Lung (tissue), 12 donors: ENCODE measurements around the gene MUSK. TPM values are rescaled to one million over a fixed set of nuclear protein-coding genes. Genes with fewer than 3 reads are reported as not detected.

Experiments
- ATAC-seq: fragments of 200-7000 bp; cut with Tn5 transposase; one replicate; pipeline ENCODE4 v1.9.1; 2020; ENCODE audit warnings: moderate number of reproducible peaks; ENCODE audit not compliant: insufficient read depth, low FRiP score
- DNase-seq, 3 donors: peaks; one replicate each; pipeline ENCODE4 v3.0.0-alpha.2; 2013 to 2017
- H3K27ac ChIP-seq, 2 donors: one replicate each; pipeline ENCODE4 v1.5.1; 2013; ENCODE audit warnings: mild to moderate bottlenecking in 2 of 2, moderate library complexity in 2 of 2, control low read depth in 1 of 2, inconsistent platforms in 1 of 2, low read depth in 1 of 2, low read length in 1 of 2
- H3K27me3 ChIP-seq, 3 donors: one replicate each; pipeline ENCODE4 v1.5.1; 2013; ENCODE audit warnings: low read length in 2 of 3; ENCODE audit not compliant: control insufficient read depth in 3 of 3, insufficient read depth in 3 of 3
- H3K36me3 ChIP-seq, 4 donors: one replicate each; pipeline ENCODE4 v1.5.1; 2013; ENCODE audit warnings: low read length in 4 of 4, mild to moderate bottlenecking in 1 of 4, moderate library complexity in 1 of 4; ENCODE audit not compliant: control insufficient read depth in 4 of 4, insufficient read depth in 4 of 4
- H3K4me1 ChIP-seq, 5 donors: one replicate each; pipeline ENCODE4 v1.5.1; 2013; ENCODE audit warnings: low read length in 5 of 5, mild to moderate bottlenecking in 2 of 5, moderate library complexity in 1 of 5; ENCODE audit not compliant: control insufficient read depth in 5 of 5, insufficient read depth in 5 of 5
- H3K4me3 ChIP-seq: one replicate; pipeline ENCODE4 v1.5.1; 2013; ENCODE audit warnings: mild to moderate bottlenecking, control low read depth, moderate library complexity
- H3K9ac ChIP-seq, 2 donors: one replicate each; pipeline ENCODE4 v1.5.1; 2013; ENCODE audit warnings: low read length in 2 of 2, control low read depth in 1 of 2; ENCODE audit not compliant: insufficient read depth in 1 of 2
- H3K9me3 ChIP-seq, 4 donors: one replicate each; pipeline ENCODE4 v1.5.1; 2013; ENCODE audit warnings: low read length in 3 of 4, mild to moderate bottlenecking in 1 of 4, moderate library complexity in 1 of 4; ENCODE audit not compliant: control insufficient read depth in 4 of 4, insufficient read depth in 3 of 4
- CTCF ChIP-seq: IDR thresholded peaks from 2 replicates; pipeline ENCODE4 v1.5.1; 2012; ENCODE audit warnings: mild to moderate bottlenecking; ENCODE audit errors: control extremely low read depth, extremely low read depth
- WGBS, 2 donors: extraction: QIAGEN DNeasy Blood & Tissue Kit; methylation state at CpG; one replicate each; pipeline ENCODE4 v1.1.7; 2013; 5-methylcytosine and 5-hydroxymethylcytosine counted together
- polyA plus RNA-seq, 2 donors: library from polyadenylated mRNA; stranded (reverse); fragments of 200-250 nt; gene quantifications; one replicate each; pipeline ENCODE4 v1.2.1, GENCODE V29; 2013
- total RNA-seq, 2 donors: library from RNA; depleted of rRNA in 1 of 2; stranded (reverse); fragments of >200 nt in 1 of 2; gene quantifications; one replicate each; pipeline ENCODE4 v1.2.1, GENCODE V29; 2014 to 2021
- donor health status: control.
- donor health status: control.
- donor health status: Bipolar disorder and iron deficiency.
- donor health status: healthy.
- donor health status: DM: yes; HTN: yes; CAD: no.

The MUSK gene
- total and polyA plus RNA-seq, 4 donors = 0.14 to 2.8 (median 0.43) TPM

DNA sequence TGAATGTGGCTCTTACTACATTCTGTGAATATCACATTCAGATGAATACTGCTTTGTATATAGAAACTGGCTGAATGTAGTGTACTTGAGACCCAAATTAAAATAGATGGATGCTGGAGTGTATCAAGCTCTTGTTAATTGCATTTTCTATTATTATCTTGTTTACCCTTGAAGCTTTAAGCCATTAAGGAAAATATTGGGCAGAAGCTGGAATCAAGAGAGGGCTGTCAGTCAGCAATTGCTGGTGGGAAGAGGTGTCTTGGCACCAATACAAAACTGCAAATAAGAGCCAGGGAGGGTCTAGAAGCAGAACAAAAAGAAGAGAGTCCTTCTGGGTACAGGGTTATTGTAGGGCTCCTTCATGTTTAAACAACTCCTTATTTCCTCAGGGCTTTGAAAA lies 38.8 kb downstream of the MUSK start:
- no peaks in the 10 kb centered on the region for H3K9me3 ChIP-seq
- no peak for TF ChIP-seq CTCF
- no peak overlapping the region for H3K9ac ChIP-seq
- H3K4me3 ChIP-seq = no peak overlapping the region
- no peak overlapping the region for H3K27ac ChIP-seq
- no peaks in the 10 kb centered on the region for H3K27me3 ChIP-seq
- no peaks in the 10 kb centered on the region for H3K36me3 ChIP-seq
- no peak for ATAC-seq
- H3K4me1 ChIP-seq = peaks cover 0 to 3% (median 0%) of the 10 kb centered on the region in 5 donors
- peak in 1 of 3 donors; percentile 13 for DNase-seq

- Histone ChIP-seq H3K4me1 (peaks cover 0 to 3% (median 0%) of the 10 kb centered on the region in 5 donors), H3K4me3 (no peak overlapping the region), H3K27ac (no peak overlapping the region), H3K9me3 (no peaks in the 10 kb centered on the region), H3K27me3 (no peaks in the 10 kb centered on the region), H3K9ac (no peak overlapping the region), H3K36me3 (no peaks in the 10 kb centered on the region)
- whole genome bisulfite sequencing, 2 donors = 78 to 89% methylated on average over 3 of the region's 3 CpGs
- DNase-seq = no peak
- TF ChIP-seq CTCF = no peak
- no peak for ATAC-seq
These were observed 41.8 kb downstream of the MUSK start for GRCh38 chr9:110710420-110710819.

DNA sequence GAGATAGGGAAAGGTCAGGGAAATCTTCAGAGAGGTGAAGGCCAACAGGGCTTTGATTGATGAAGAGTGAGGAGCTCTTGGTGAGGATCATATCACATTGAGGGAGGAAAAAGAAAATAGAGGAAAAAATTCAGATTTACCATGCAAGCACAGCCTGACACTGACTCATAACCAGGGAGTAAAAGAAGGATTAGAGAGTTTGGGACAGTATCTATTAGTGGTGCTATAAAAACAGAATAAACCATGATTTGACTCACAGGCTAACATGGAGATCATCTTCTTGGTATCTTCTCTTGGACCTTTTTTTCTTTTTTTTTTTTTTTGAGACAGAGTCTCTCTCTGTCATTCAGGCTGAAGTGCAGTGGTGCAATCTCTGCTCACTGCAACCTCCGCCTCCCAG lies 44.4 kb downstream of the MUSK start:
- Histone ChIP-seq H3K36me3 (no peaks in the 10 kb centered on the region), H3K4me3 (no peak overlapping the region), H3K27ac (no peak overlapping the region), H3K9me3 (no peaks in the 10 kb centered on the region), H3K4me1 (no peaks in the 10 kb centered on the region), H3K9ac (no peak overlapping the region), H3K27me3 (no peaks in the 10 kb centered on the region)
- no peak for TF ChIP-seq CTCF
- ATAC-seq = no peak
- WGBS, 2 donors = 96 to 100% methylated on average over 1 of the region's 1 CpG
- no peak for DNase-seq

- H3K9me3 ChIP-seq = no peaks in the 10 kb centered on the region
- ATAC-seq = no peak
- no peaks in the 10 kb centered on the region for H3K4me1 ChIP-seq
- DNase-seq = peak; percentile 25 to 69 (median 32)
- no peak for TF ChIP-seq CTCF
- H3K36me3 ChIP-seq = no peaks in the 10 kb centered on the region
- H3K4me3 ChIP-seq = no peak overlapping the region
- no peak overlapping the region for H3K27ac ChIP-seq
- no peak overlapping the region for H3K9ac ChIP-seq
- 39 to 61% methylated on average over 3 of the region's 3 CpGs for WGBS, 2 donors
- H3K27me3 ChIP-seq = no peaks in the 10 kb centered on the region
These were observed 45.7 kb downstream of the MUSK start for GRCh38 chr9:110714314-110714713.
